K562 (cell line): ENCODE data around the gene LMBRD1. TPM values are rescaled to one million over a fixed set of nuclear protein-coding genes. Genes with fewer than 3 reads are reported as not detected.
A peak's percentile ranks its signal among the peaks of the same experiment; 100 is the strongest.

Experiments
- ATAC-seq: fragments of 200-7000 bp; cut with Tn5 transposase; 3 replicates; pipeline ENCODE4 v1.9.1; 2020; ENCODE audit warnings: moderate library complexity
- BruUV-seq: library from RNA; stranded (reverse); fragments of 400-500 nt; replicated peaks from 2 replicates; lab custom pipeline; 2021; lab: Mats Ljungman, UMichigan
- CTCF ChIA-PET: fragments of 300-600 bp; formaldehyde crosslinking; extraction: SDS; loops from one replicate; lab custom pipeline; 2021; ENCODE audit warnings: low intra/inter-chr PET ratio; lab: Yijun Ruan, JAX
- POLR2A ChIA-PET: fragments of 300-600, 350-650 bp; sonication (Branson Sonifier 250); formaldehyde crosslinking; extraction: SDS; loops from one replicate; lab custom pipeline; 2021; ENCODE audit warnings: antibody characterized with exemption, inconsistent platforms; lab: Yijun Ruan, JAX
- DNase-seq, 4 experiments: peaks; one replicate each; pipeline versions ENCODE4 v3.0.0 to v3.0.0-alpha.2; 2011 to 2018; ENCODE audit warnings: low spot score in 3 of 4, mixed read lengths in 3 of 4; ENCODE audit errors: extremely low read depth in 1 of 4
- FAIRE-seq: peaks from 2 replicates; lab custom pipeline; 2011; peaks lifted over from hg19 to GRCh38; lab: Jason Lieb, UNC
- H2AFZ ChIP-seq: 2 replicates; pipeline ENCODE4 v1.6.0; 2011; ENCODE audit warnings: low read depth, low read length, control low read depth, inconsistent platforms
- H3K27ac ChIP-seq: fragments of 200-600 bp; 3 replicates; pipeline ENCODE4 v1.8.0; 2011; ENCODE audit warnings: low read depth, mild to moderate bottlenecking, control low read depth, inconsistent platforms, low read length, moderate library complexity, mixed read lengths; ENCODE audit errors: extremely low read depth
- H3K27me3 ChIP-seq, 2 experiments: fragments of 300-600 bp in 1 of 2; 2 replicates in 1 of 2; 3 replicates in 1 of 2; pipeline versions ENCODE4 v1.6.0 to v1.8.0; 2011; ENCODE audit warnings: inconsistent platforms in 2 of 2, low read length in 2 of 2, mild to moderate bottlenecking in 1 of 2, mixed read lengths in 1 of 2, moderate library complexity in 1 of 2; ENCODE audit not compliant: control insufficient read depth in 2 of 2, insufficient read depth in 2 of 2
- H3K36me3 ChIP-seq: fragments of 300-600 bp; 3 replicates; pipeline ENCODE4 v1.8.0; 2011; ENCODE audit warnings: mild to moderate bottlenecking, low read length, inconsistent platforms; ENCODE audit not compliant: control insufficient read depth, insufficient read depth
- H3K4me1 ChIP-seq, 2 experiments: fragments of 200-600 bp in 1 of 2; replicated peaks in 1 of 2; 2 replicates in 1 of 2; 3 replicates in 1 of 2; pipeline versions ENCODE4 v1.5.1 to v1.8.0; 2011; ENCODE audit warnings: inconsistent platforms in 2 of 2, low read length in 2 of 2, mild to moderate bottlenecking in 1 of 2, mixed read lengths in 1 of 2, moderate library complexity in 1 of 2; ENCODE audit not compliant: control insufficient read depth in 2 of 2, insufficient read depth in 2 of 2
- H3K4me2 ChIP-seq: 2 replicates; pipeline ENCODE4 v1.6.1; 2011; ENCODE audit warnings: low read length, control low read depth, inconsistent platforms, mixed read lengths; ENCODE audit not compliant: insufficient read depth
- H3K4me3 ChIP-seq: fragments of 200-600 bp; sonication (generic), shearing (Covaris generic); 2 replicates; pipeline ENCODE4 v1.5.1; 2016; ENCODE audit warnings: control low read depth, inconsistent platforms
- H3K79me2 ChIP-seq: fragments of 200-600 bp; 3 replicates; pipeline ENCODE4 v1.8.0; 2011; ENCODE audit warnings: low read length, inconsistent platforms; ENCODE audit not compliant: control insufficient read depth, insufficient read depth
- H3K9ac ChIP-seq, 2 experiments: 2 replicates each; pipeline versions ENCODE4 v1.6.0 to v1.6.1; 2011; ENCODE audit warnings: low read depth in 2 of 2, low read length in 2 of 2, control low read depth in 1 of 2, inconsistent platforms in 1 of 2, mild to moderate bottlenecking in 1 of 2, mixed read lengths in 1 of 2; ENCODE audit not compliant: insufficient read depth in 1 of 2
- H3K9me1 ChIP-seq: one replicate; pipeline ENCODE4 v1.6.0; 2011; ENCODE audit warnings: inconsistent platforms, mild to moderate bottlenecking, low read length, moderate library complexity; ENCODE audit not compliant: control insufficient read depth, insufficient read depth
- H3K9me3 ChIP-seq: replicated peaks from 2 replicates; pipeline ENCODE4 v1.5.1; 2011; ENCODE audit warnings: low read depth, low read length, inconsistent platforms; ENCODE audit not compliant: control insufficient read depth, insufficient read depth
- H4K20me1 ChIP-seq: replicated peaks from 2 replicates; pipeline ENCODE4 v1.6.1; 2011; ENCODE audit warnings: low read length, inconsistent platforms, mixed read lengths; ENCODE audit not compliant: control insufficient read depth, insufficient read depth
- FOS ChIP-seq: IDR thresholded peaks from 3 replicates; pipeline ENCODE4 v1.6.1; 2011; ENCODE audit not compliant: insufficient read length; ENCODE audit errors: extremely low read depth
- NCOA6 ChIP-seq: fragments of 450-650 bp; IDR thresholded peaks from 2 replicates; pipeline ENCODE4 v1.6.1; 2017; ENCODE audit warnings: mild to moderate bottlenecking
- NFXL1 ChIP-seq: fragments of 450-650 bp; formaldehyde crosslinking; IDR thresholded peaks from 2 replicates; pipeline ENCODE4 v1.4.0; 2021; ENCODE audit warnings: mild to moderate bottlenecking
- SMARCA4 ChIP-seq: fragments of 450-650 bp; IDR thresholded peaks from 2 replicates; pipeline ENCODE4 v1.6.1; 2016
- ZBTB8A ChIP-seq: fragments of 450-650 bp; IDR thresholded peaks from 2 replicates; pipeline ENCODE4 v1.6.1; 2018; ENCODE audit warnings: mild to moderate bottlenecking, moderate library complexity; ENCODE audit not compliant: partially characterized antibody
- ZNF282 ChIP-seq: sonication (generic); formaldehyde crosslinking; IDR thresholded peaks from 2 replicates; pipeline ENCODE4 v1.8.1; 2023; ENCODE audit warnings: missing genetic modification reagents
- ZNF75A ChIP-seq: fragments of 450-650 bp; formaldehyde crosslinking; IDR thresholded peaks from 2 replicates; pipeline ENCODE4 v1.4.0; 2020; ENCODE audit warnings: mild to moderate bottlenecking
- ZNF77 ChIP-seq: fragments of 250-450 bp; sonication (Bioruptor Pico); IDR thresholded peaks from 2 replicates; pipeline ENCODE4 v1.5.0; 2020
- WGBS: fragments of 100-300 bp; shearing (Covaris generic); methylation state at CpG from one replicate; pipeline ENCODE4 v1.1.6; 2016; ENCODE audit warnings: low coverage, mixed read lengths; ENCODE audit not compliant: insufficient coverage; ENCODE audit errors: missing lambda C conversion rate; 5-methylcytosine and 5-hydroxymethylcytosine counted together
- in situ Hi-C: fragments of 300-500 bp; cut with MboI; formaldehyde crosslinking; loops from 4 replicates; pipeline ENCODE4 v1.15.0; 2018; ENCODE audit warnings: inconsistent platforms, mixed read lengths
- intact Hi-C: fragments of 100-400 bp; cut with micrococcal nuclease; formaldehyde crosslinking; loops from 2 replicates; pipeline ENCODE4 v1.14.2; 2022
- polyA plus RNA-seq, 8 experiments: library from polyadenylated mRNA; depleted of rRNA in 4 of 8; stranded (reverse) in 5 of 8; unstranded in 3 of 8; fragments of >200 nt; fragmentation: Nextera tagmentation in 2 of 8; fragmentation: Illumina TruSeq in 1 of 8; extraction: Ambion mirVana in 2 of 8; extraction: Trizol in 1 of 8; gene quantifications; 2 replicates each; pipeline versions ENCODE4 v1.2.1 to v1.2.3, GENCODE V29; 2011 to 2014; ENCODE audit warnings: inconsistent platforms in 1 of 8, missing spikeins in 1 of 8
- total RNA-seq, 7 experiments: library from RNA; depleted of rRNA in 6 of 7; stranded (reverse); fragments of >200 nt in 6 of 7; fragmentation: Illumina TruSeq in 2 of 7; extraction: Trizol in 2 of 7; gene quantifications; 2 replicates each; pipeline versions ENCODE4 v1.2.1 to v1.2.3, GENCODE V29; 2011 to 2021; ENCODE audit warnings: low replicate concordance in 1 of 7
- TF ChIP-seq, protein P1 (sequence below): fragments of 200-800 bp; sonication (Bioruptor generic); IDR thresholded peaks from 2 replicates; pipeline ENCODE4 v1.6.1; 2017; ENCODE audit warnings: missing genetic modification characterization, missing compliant biosample characterization
- TF ChIP-seq, protein P2 (sequence below): fragments of 450-650 bp; formaldehyde crosslinking; IDR thresholded peaks from 2 replicates; pipeline ENCODE4 v1.4.0; 2020; ENCODE audit warnings: mild to moderate bottlenecking, moderate library complexity
- TF ChIP-seq, protein P3 (sequence below): fragments of 450-650 bp; formaldehyde crosslinking; IDR thresholded peaks from 2 replicates; pipeline ENCODE4 v1.4.0; 2020; ENCODE audit warnings: mild to moderate bottlenecking, moderate library complexity
- TF ChIP-seq, protein P4 (sequence below): fragments of 450-650 bp; formaldehyde crosslinking; conservative IDR thresholded peaks from 2 replicates; pipeline ENCODE4 v1.4.0; 2022; ENCODE audit warnings: mild to moderate bottlenecking, missing genetic modification characterization

The LMBRD1 gene
- total and polyA plus RNA-seq, 9 of the 15 experiments (the other 6 are each of a cell fraction or from before 2014, with no cell fraction given): 14.0 to 85.2 (median 26.5) TPM

DNA sequence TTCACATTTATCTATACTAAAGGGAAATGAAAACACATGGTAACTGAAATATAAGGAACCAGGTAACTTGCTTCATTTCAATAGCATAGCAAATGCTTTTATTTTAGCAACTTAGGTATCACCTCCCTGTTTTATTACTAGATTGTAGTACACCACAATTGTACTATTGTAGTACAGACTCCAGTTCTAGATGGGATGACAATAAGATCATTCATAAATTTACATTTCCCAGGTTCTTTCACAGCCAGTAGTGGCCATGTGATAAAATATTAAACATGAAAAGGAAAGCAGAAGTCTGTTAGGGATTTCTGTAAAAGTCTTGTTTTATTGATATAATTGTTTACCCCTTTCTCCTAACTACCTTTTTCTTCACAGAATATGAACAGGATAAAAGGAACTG is 97.2 kb downstream of the LMBRD1 start:
- H3K9me3 ChIP-seq: no peaks in the 10 kb centered on the region
- ATAC-seq: no peak
- H2AFZ ChIP-seq: no peak overlapping the region
- no peaks in the 10 kb centered on the region for H3K79me2 ChIP-seq
- no peaks in the 10 kb centered on the region for H3K4me1 ChIP-seq
- BruUV-seq: no TSS peak
- H3K4me2 ChIP-seq: no peak overlapping the region
- POLR2A ChIA-PET: no interaction called here
- in situ Hi-C loops (no loop called here), intact Hi-C loops (no loop called here)
- CTCF ChIA-PET: no interaction called here
- H3K9ac ChIP-seq: no peak overlapping the region
- H3K27me3 ChIP-seq: no peaks in the 10 kb centered on the region
- no peak for DNase-seq
- no peak overlapping the region for H3K4me3 ChIP-seq
- TF ChIP-seq ZNF282 (CRISPR knock-in tag) (no peak), ZBTB8A (no peak)
- TF ChIP-seq, protein P1, sequence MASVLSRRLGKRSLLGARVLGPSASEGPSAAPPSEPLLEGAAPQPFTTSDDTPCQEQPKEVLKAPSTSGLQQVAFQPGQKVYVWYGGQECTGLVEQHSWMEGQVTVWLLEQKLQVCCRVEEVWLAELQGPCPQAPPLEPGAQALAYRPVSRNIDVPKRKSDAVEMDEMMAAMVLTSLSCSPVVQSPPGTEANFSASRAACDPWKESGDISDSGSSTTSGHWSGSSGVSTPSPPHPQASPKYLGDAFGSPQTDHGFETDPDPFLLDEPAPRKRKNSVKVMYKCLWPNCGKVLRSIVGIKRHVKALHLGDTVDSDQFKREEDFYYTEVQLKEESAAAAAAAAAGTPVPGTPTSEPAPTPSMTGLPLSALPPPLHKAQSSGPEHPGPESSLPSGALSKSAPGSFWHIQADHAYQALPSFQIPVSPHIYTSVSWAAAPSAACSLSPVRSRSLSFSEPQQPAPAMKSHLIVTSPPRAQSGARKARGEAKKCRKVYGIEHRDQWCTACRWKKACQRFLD (CRISPR knock-in tag): no peak
- no peak overlapping the region for H3K27ac ChIP-seq
- no peaks in the 10 kb centered on the region for H3K9me1 ChIP-seq
- no peaks in the 10 kb centered on the region for H4K20me1 ChIP-seq
- FAIRE-seq: no peak
- peaks cover 12% of the 10 kb centered on the region; the same call in 2 of the 3 replicates for H3K36me3 ChIP-seq

DNA sequence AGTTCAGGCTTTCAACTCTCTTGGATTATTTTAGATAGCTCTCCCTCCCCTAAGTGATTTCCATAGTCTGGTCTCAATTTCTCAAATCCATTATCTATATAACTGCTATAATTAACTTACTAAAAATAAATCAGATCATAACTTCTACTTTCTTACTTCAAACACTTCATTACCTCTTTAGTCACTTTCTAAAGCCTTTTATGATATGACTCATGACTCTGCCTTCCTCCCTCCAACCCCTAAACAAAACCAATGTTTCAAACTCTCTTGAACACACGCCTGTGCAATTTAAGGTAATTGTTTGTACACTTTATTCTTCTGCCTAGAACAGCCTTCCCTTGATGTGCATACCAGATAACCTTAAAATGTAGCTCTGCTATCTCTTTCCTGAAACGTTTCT is 100.5 kb downstream of the LMBRD1 start:
- H3K4me2 ChIP-seq: no peak overlapping the region
- no peaks in the 10 kb centered on the region for H3K4me1 ChIP-seq
- H3K79me2 ChIP-seq: no peaks in the 10 kb centered on the region
- no peak overlapping the region for H2AFZ ChIP-seq
- peaks cover 12% of the 10 kb centered on the region; the same call in 2 of the 3 replicates for H3K36me3 ChIP-seq
- no peak for DNase-seq
- no peaks in the 10 kb centered on the region for H4K20me1 ChIP-seq
- H3K4me3 ChIP-seq: no peak overlapping the region
- no peaks in the 10 kb centered on the region for H3K9me1 ChIP-seq
- CTCF ChIA-PET: interaction anchor here (0.7 kb wide), 1 partner anchor 289 kb away, joined by 5 read pairs; no protein-coding TSS in a partner anchor
- no peak overlapping the region for H3K27ac ChIP-seq
- no peaks in the 10 kb centered on the region for H3K27me3 ChIP-seq
- POLR2A ChIA-PET: no interaction called here
- BruUV-seq: no TSS peak
- WGBS: 19% methylated on average over 2 of the region's 2 CpGs
- H3K9ac ChIP-seq: no peak overlapping the region
- H3K9me3 ChIP-seq: no peaks in the 10 kb centered on the region
- ATAC-seq: no peak
- in situ Hi-C loops: no loop called here
- intact Hi-C loops: no loop called here
- peak; percentile 11 for FAIRE-seq
- TF ChIP-seq FOS (no peak), ZNF75A (CRISPR knock-in tag) (no peak), NCOA6 (no peak), SMARCA4 (no peak), ZNF77 (CRISPR knock-in tag) (no peak), NFXL1 (CRISPR knock-in tag) (no peak)
- TF ChIP-seq, protein P2, sequence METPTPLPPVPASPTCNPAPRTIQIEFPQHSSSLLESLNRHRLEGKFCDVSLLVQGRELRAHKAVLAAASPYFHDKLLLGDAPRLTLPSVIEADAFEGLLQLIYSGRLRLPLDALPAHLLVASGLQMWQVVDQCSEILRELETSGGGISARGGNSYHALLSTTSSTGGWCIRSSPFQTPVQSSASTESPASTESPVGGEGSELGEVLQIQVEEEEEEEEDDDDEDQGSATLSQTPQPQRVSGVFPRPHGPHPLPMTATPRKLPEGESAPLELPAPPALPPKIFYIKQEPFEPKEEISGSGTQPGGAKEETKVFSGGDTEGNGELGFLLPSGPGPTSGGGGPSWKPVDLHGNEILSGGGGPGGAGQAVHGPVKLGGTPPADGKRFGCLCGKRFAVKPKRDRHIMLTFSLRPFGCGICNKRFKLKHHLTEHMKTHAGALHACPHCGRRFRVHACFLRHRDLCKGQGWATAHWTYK (CRISPR knock-in tag): no peak
- TF ChIP-seq, protein P3, sequence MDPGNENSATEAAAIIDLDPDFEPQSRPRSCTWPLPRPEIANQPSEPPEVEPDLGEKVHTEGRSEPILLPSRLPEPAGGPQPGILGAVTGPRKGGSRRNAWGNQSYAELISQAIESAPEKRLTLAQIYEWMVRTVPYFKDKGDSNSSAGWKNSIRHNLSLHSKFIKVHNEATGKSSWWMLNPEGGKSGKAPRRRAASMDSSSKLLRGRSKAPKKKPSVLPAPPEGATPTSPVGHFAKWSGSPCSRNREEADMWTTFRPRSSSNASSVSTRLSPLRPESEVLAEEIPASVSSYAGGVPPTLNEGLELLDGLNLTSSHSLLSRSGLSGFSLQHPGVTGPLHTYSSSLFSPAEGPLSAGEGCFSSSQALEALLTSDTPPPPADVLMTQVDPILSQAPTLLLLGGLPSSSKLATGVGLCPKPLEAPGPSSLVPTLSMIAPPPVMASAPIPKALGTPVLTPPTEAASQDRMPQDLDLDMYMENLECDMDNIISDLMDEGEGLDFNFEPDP: no peak
- TF ChIP-seq, protein P4, sequence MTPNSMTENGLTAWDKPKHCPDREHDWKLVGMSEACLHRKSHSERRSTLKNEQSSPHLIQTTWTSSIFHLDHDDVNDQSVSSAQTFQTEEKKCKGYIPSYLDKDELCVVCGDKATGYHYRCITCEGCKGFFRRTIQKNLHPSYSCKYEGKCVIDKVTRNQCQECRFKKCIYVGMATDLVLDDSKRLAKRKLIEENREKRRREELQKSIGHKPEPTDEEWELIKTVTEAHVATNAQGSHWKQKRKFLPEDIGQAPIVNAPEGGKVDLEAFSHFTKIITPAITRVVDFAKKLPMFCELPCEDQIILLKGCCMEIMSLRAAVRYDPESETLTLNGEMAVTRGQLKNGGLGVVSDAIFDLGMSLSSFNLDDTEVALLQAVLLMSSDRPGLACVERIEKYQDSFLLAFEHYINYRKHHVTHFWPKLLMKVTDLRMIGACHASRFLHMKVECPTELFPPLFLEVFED (CRISPR knock-in tag): no peak
